Measurements from ENCODE around the gene TMEM235. TPM values are rescaled to one million over a fixed set of nuclear protein-coding genes. Genes with fewer than 3 reads are reported as not detected.
"Not testable (repeated sequence)": the region's sequence is repeated elsewhere in the genome, so short reads cannot be mapped to it uniquely, and the experiment has no call there.

The TMEM235 gene
- total RNA-seq, 1 donor from 2014 or later, result not detected

- DNase-seq (ENCODE audit: low spot score), result no peak
Measured at GRCh38 chr17:78237401-78238012, 6.1 kb downstream of the TMEM235 start.

GRCh38 chr17:78238823-78239488 is 7.5 kb downstream of the TMEM235 start:
- no peak for DNase-seq (ENCODE audit: low spot score)

- no peak for DNase-seq (ENCODE audit: low spot score)
Measured at GRCh38 chr17:78239489-78239931, 8.1 kb downstream of the TMEM235 start.

GRCh38 chr17:78240012-78240655 is 8.7 kb downstream of the TMEM235 start:
- DNase-seq (ENCODE audit: low spot score), result no peak

- no peak for DNase-seq (ENCODE audit: low spot score)
Measured at GRCh38 chr17:78240839-78241238, 9.4 kb downstream of the TMEM235 start.

GRCh38 chr17:78241277-78242023 is 10.0 kb downstream of the TMEM235 start:
- no peak for DNase-seq (ENCODE audit: low spot score)

- DNase-seq (ENCODE audit: low spot score), result no peak
Measured at GRCh38 chr17:78242024-78242742, 10.8 kb downstream of the TMEM235 start.

- no peak for DNase-seq (ENCODE audit: low spot score)
Measured at GRCh38 chr17:78247304-78247703, 15.9 kb downstream of the TMEM235 start.

- no peak for DNase-seq (ENCODE audit: low spot score)
Measured at GRCh38 chr17:78248051-78248914, 16.9 kb downstream of the TMEM235 start.

- DNase-seq (ENCODE audit: low spot score), result no peak
Measured at GRCh38 chr17:78249074-78249817, 17.8 kb downstream of the TMEM235 start.

GRCh38 chr17:78249818-78250806 is 18.7 kb downstream of the TMEM235 start:
- no peak for DNase-seq (ENCODE audit: low spot score)

GRCh38 chr17:78250891-78251772 is 19.7 kb downstream of the TMEM235 start:
- peak; percentile 96 for DNase-seq (ENCODE audit: low spot score)

GRCh38 chr17:78251773-78252103 is 20.3 kb downstream of the TMEM235 start:
- DNase-seq (ENCODE audit: low spot score), result no peak

GRCh38 chr17:78252111-78252634 is 20.7 kb downstream of the TMEM235 start:
- DNase-seq (ENCODE audit: low spot score), result no peak

GRCh38 chr17:78252701-78253635 is 21.5 kb downstream of the TMEM235 start:
- DNase-seq (ENCODE audit: low spot score), result no peak

GRCh38 chr17:78253636-78253945 is 22.2 kb downstream of the TMEM235 start:
- DNase-seq (ENCODE audit: low spot score), result not testable (repeated sequence)
